HCT116 (cell line): ENCODE data around the gene FTCD. TPM values are rescaled to one million over a fixed set of nuclear protein-coding genes. Genes with fewer than 3 reads are reported as not detected.

Source experiments
- ATAC-seq: fragments of 200-7000 bp; cut with Tn5 transposase; 2 replicates; pipeline ENCODE4 v1.9.1; 2020; ENCODE audit warnings: mild to moderate bottlenecking, moderate library complexity
- BruUV-seq: library from RNA; stranded (reverse); fragments of 400-500 nt; replicated peaks from 2 replicates; lab custom pipeline; 2021; lab: Mats Ljungman, UMichigan
- CTCF ChIA-PET: fragments of 300-600 bp; sonication (Branson Sonifier 250); formaldehyde crosslinking; loops from one replicate; lab custom pipeline; 2021; ENCODE audit warnings: antibody characterized with exemption; lab: Charles Lee
- POLR2A ChIA-PET: fragments of 300-600, 350-600 bp; sonication (Branson Sonifier 250); formaldehyde crosslinking; loops from one replicate; lab custom pipeline; 2021; ENCODE audit warnings: antibody characterized with exemption; lab: Charles Lee
- RAD21 ChIA-PET, 2 experiments: fragments of 300-600 bp; sonication (Branson Sonifier 250); formaldehyde crosslinking; loops; one replicate each; lab custom pipeline; 2023; ENCODE audit warnings: low total read pairs in 2 of 2; ENCODE audit not compliant: uncharacterized antibody in 2 of 2, unreplicated experiment in 2 of 2, low non-redundant PET in 1 of 2; lab: Charles Lee
- DNase-seq: peaks from one replicate; pipeline ENCODE4 v3.0.0-alpha.2; 2010; ENCODE audit warnings: low read depth, low spot score
- H2AFZ ChIP-seq: fragments of 200-600 bp; shearing (Covaris generic), sonication (generic); 2 replicates; pipeline ENCODE4 v1.6.1; 2017; ENCODE audit warnings: low read depth, mixed run types, mixed read lengths, antibody characterized with exemption, low read length; ENCODE audit not compliant: poor library complexity, severe bottlenecking
- H3K27ac ChIP-seq: 2 replicates; pipeline ENCODE4 v1.5.1; 2012; ENCODE audit warnings: low read depth, low read length
- H3K27me3 ChIP-seq: fragments of 200-600 bp; sonication (generic); 2 replicates; pipeline ENCODE4 v1.6.1; 2016; ENCODE audit warnings: mixed run types, low read length, mixed read lengths; ENCODE audit not compliant: insufficient read depth
- H3K36me3 ChIP-seq, 2 experiments: fragments of 200-500 bp in 1 of 2; fragments of 200-600 bp in 1 of 2; sonication (Bioruptor generic) in 1 of 2; sonication (generic) in 1 of 2; 2 replicates each; pipeline versions ENCODE4 v1.5.1 to v1.6.1; 2014 to 2016; ENCODE audit warnings: low read length in 2 of 2, inconsistent platforms in 1 of 2, mixed read lengths in 1 of 2, mixed run types in 1 of 2; ENCODE audit not compliant: insufficient read depth in 2 of 2, control insufficient read depth in 1 of 2
- H3K4me1 ChIP-seq, 2 experiments: fragments of 200-600 bp in 1 of 2; sonication (generic) in 1 of 2; 2 replicates each; pipeline versions ENCODE4 v1.5.1 to v1.6.1; 2012 to 2017; ENCODE audit warnings: low read length in 2 of 2, inconsistent platforms in 1 of 2, mild to moderate bottlenecking in 1 of 2, mixed read lengths in 1 of 2, mixed run types in 1 of 2, moderate library complexity in 1 of 2; ENCODE audit not compliant: insufficient read depth in 2 of 2, control insufficient read depth in 1 of 2
- H3K4me2 ChIP-seq: fragments of 200-600 bp; sonication (generic); 2 replicates; pipeline ENCODE4 v1.6.1; 2017; ENCODE audit warnings: mixed run types, low read length, mixed read lengths
- H3K4me3 ChIP-seq, 2 experiments: fragments of 200-600 bp in 1 of 2; sonication (generic) in 1 of 2; replicated peaks in 1 of 2; 2 replicates each; pipeline ENCODE4 v1.5.1; 2011 to 2016; ENCODE audit warnings: low read length in 2 of 2, control low read depth in 1 of 2, low read depth in 1 of 2, mild to moderate bottlenecking in 1 of 2, mixed read lengths in 1 of 2, mixed run types in 1 of 2
- H3K79me2 ChIP-seq: fragments of 200-600 bp; sonication (generic); 2 replicates; pipeline ENCODE4 v1.6.1; 2017; ENCODE audit warnings: mild to moderate bottlenecking, mixed run types, low read length, moderate library complexity, mixed read lengths; ENCODE audit not compliant: insufficient read depth
- H3K9ac ChIP-seq: fragments of 200-600 bp; sonication (generic); 2 replicates; pipeline ENCODE4 v1.6.1; 2016; ENCODE audit warnings: low read length, mixed read lengths
- H3K9me2 ChIP-seq: fragments of 200-600 bp; sonication (generic), shearing (Covaris generic); 2 replicates; pipeline ENCODE4 v1.6.1; 2017; ENCODE audit warnings: mixed run types, mild to moderate bottlenecking, moderate library complexity; ENCODE audit not compliant: insufficient read depth
- H3K9me3 ChIP-seq, 2 experiments: fragments of 200-500 bp in 1 of 2; fragments of 200-600 bp in 1 of 2; sonication (Bioruptor generic) in 1 of 2; sonication (generic) in 1 of 2; 2 replicates each; pipeline ENCODE4 v1.6.1; 2014 to 2017; ENCODE audit warnings: low read length in 2 of 2, mixed read lengths in 2 of 2, inconsistent platforms in 1 of 2, low read depth in 1 of 2, mild to moderate bottlenecking in 1 of 2, mixed run types in 1 of 2, moderate library complexity in 1 of 2; ENCODE audit not compliant: control insufficient read depth in 1 of 2, insufficient read depth in 1 of 2
- H4K20me1 ChIP-seq: fragments of 200-600 bp; sonication (generic), shearing (Covaris generic); 2 replicates; pipeline ENCODE4 v1.6.1; 2017; ENCODE audit warnings: mixed run types, mild to moderate bottlenecking, moderate library complexity; ENCODE audit not compliant: insufficient read depth
- ATF3 ChIP-seq: IDR thresholded peaks from 2 replicates; pipeline ENCODE4 v1.6.1; 2012
- CBX3 ChIP-seq: IDR thresholded peaks from 2 replicates; pipeline ENCODE4 v1.6.1; 2012; ENCODE audit warnings: low read depth
- CTCF ChIP-seq, 3 experiments: fragments of 200-600 bp in 1 of 3; sonication (generic) in 1 of 3; IDR thresholded peaks in 2 of 3; conservative IDR thresholded peaks in 1 of 3; 2 replicates each; pipeline ENCODE4 v1.5.1; 2012 to 2017; ENCODE audit warnings: low read depth in 2 of 3, low read length in 2 of 3, antibody characterized with exemption in 1 of 3, borderline replicate concordance in 1 of 3, control low read depth in 1 of 3, mild to moderate bottlenecking in 1 of 3, mixed read lengths in 1 of 3, mixed run types in 1 of 3, moderate library complexity in 1 of 3; ENCODE audit not compliant: insufficient read depth in 1 of 3
- EGR1 ChIP-seq: IDR thresholded peaks from 2 replicates; pipeline ENCODE4 v1.6.1; 2012; ENCODE audit warnings: low read depth
- ELF1 ChIP-seq: IDR thresholded peaks from 2 replicates; pipeline ENCODE4 v1.6.1; 2012; ENCODE audit warnings: low read depth, borderline replicate concordance
- FOSL1 ChIP-seq: IDR thresholded peaks from 2 replicates; pipeline ENCODE4 v1.6.1; 2012; ENCODE audit warnings: low read depth
- JUND ChIP-seq: IDR thresholded peaks from 2 replicates; pipeline ENCODE4 v1.6.1; 2012
- MAX ChIP-seq: IDR thresholded peaks from 2 replicates; pipeline ENCODE4 v1.6.1; 2012
- POLR2AphosphoS5 ChIP-seq: IDR thresholded peaks from 2 replicates; pipeline ENCODE4 v1.6.1; 2011; ENCODE audit warnings: mild to moderate bottlenecking, low read depth, low read length, moderate library complexity
- RAD21 ChIP-seq: IDR thresholded peaks from 2 replicates; pipeline ENCODE4 v1.6.1; 2012; ENCODE audit warnings: low read depth, mild to moderate bottlenecking
- TCF7L2 ChIP-seq: IDR thresholded peaks from 2 replicates; pipeline ENCODE4 v1.7.0; 2011; ENCODE audit warnings: borderline replicate concordance, inconsistent platforms; ENCODE audit not compliant: insufficient read depth, insufficient read length; ENCODE audit errors: extremely low read depth
- YY1 ChIP-seq: IDR thresholded peaks from 2 replicates; pipeline ENCODE4 v1.6.1; 2011; ENCODE audit warnings: low read length, low read depth, moderate library complexity, mild to moderate bottlenecking; ENCODE audit not compliant: insufficient replicate concordance; ENCODE audit errors: extremely low read depth
- ZNF274 ChIP-seq: fragments of 200-500 bp; sonication (Bioruptor generic); IDR thresholded peaks from 2 replicates; pipeline ENCODE4 v1.6.1; 2014; ENCODE audit warnings: mild to moderate bottlenecking, low read depth, low read length, inconsistent platforms
- intact Hi-C: fragments of 100-400 bp; cut with micrococcal nuclease; formaldehyde crosslinking; loops from 2 replicates; pipeline ENCODE4 v1.10.0; 2022
- total RNA-seq: library from RNA; stranded (reverse); gene quantifications from one replicate; pipeline ENCODE4 v1.2.1, GENCODE V29; 2021; ENCODE audit not compliant: unreplicated experiment

The FTCD gene
- total RNA-seq, 1 experiment from 2014 or later, result 2.5 TPM

- no peak for TF ChIP-seq ELF1
- TF ChIP-seq EGR1, result no peak
- TF ChIP-seq JUND, result no peak
These were observed at the start of gene FTCD (continued) for GRCh38 chr21:46155514-46156377.

- H3K27me3 ChIP-seq, result no peaks in the 10 kb centered on the region
- no peak overlapping the region for H3K9ac ChIP-seq
- RAD21 ChIA-PET, result no interaction called here
- H4K20me1 ChIP-seq, result no peaks in the 10 kb centered on the region
- H3K9me3 ChIP-seq, result no peaks in the 10 kb centered on the region
- no peaks in the 10 kb centered on the region for H3K9me2 ChIP-seq
- no peak overlapping the region for H3K27ac ChIP-seq
- no peak for TF ChIP-seq EGR1
- TF ChIP-seq ZNF274, result no peak
- TF ChIP-seq CTCF (IDR thresholded peaks at IDR 0.05 in 2 of 3, conservative IDR thresholded peaks at IDR 0.05 in 1 of 3; ENCODE audit: borderline replicate concordance in 1 of 3, insufficient read depth in 1 of 3, low read depth in 2 of 3, low read length in 2 of 3), result no peak
- TF ChIP-seq RAD21, result no peak
- no peak for TF ChIP-seq ATF3
- TF ChIP-seq MAX, result no peak
- TF ChIP-seq CBX3, result no peak
- no peak for TF ChIP-seq POLR2AphosphoS5
- TF ChIP-seq FOSL1, result no peak
- no peak for TF ChIP-seq TCF7L2
- TF ChIP-seq JUND, result no peak
- TF ChIP-seq YY1, result no peak
- DNase-seq (no peak), ATAC-seq (no peak)
- no peaks in the 10 kb centered on the region for H3K4me1 ChIP-seq
- CTCF ChIA-PET, result no interaction called here
- no peaks in the 10 kb centered on the region for H3K79me2 ChIP-seq
- intact Hi-C loops, result no loop called here
- BruUV-seq, result no TSS peak
- no peak overlapping the region for H3K4me3 ChIP-seq
- POLR2A ChIA-PET, result no interaction called here
- no peaks in the 10 kb centered on the region; a peak in 1 of 4 replicates for H3K36me3 ChIP-seq
- H3K4me2 ChIP-seq, result no peak overlapping the region
- no peak overlapping the region for H2AFZ ChIP-seq
These were observed 49.8 kb upstream of the FTCD start for GRCh38 chr21:46205166-46205565.
